Breast epithelium (tissue), 3 donors: Measurements from ENCODE around the gene NXN.

Source experiments
- CTCF ChIP-seq, 3 donors: fragments of 450-650 bp; IDR thresholded peaks; one replicate each; pipeline ENCODE4 v1.5.1; 2016 to 2017; ENCODE audit warnings: antibody characterized with exemption in 3 of 3, mild to moderate bottlenecking in 3 of 3, moderate library complexity in 3 of 3
- POLR2A ChIP-seq: fragments of 450-650 bp; IDR thresholded peaks from one replicate; pipeline ENCODE4 v1.6.1; 2016; ENCODE audit warnings: antibody characterized with exemption, mild to moderate bottlenecking, moderate library complexity
- POLR2AphosphoS5 ChIP-seq, 3 donors: sonication (generic); formaldehyde crosslinking; IDR thresholded peaks; one replicate each; pipeline ENCODE4 v1.6.1; 2017; ENCODE audit warnings: antibody characterized with exemption in 3 of 3

- TF ChIP-seq CTCF (IDR thresholded peaks at IDR 0.05) (peak; percentile 42 to 78 (median 64)), POLR2AphosphoS5 (IDR thresholded peaks at IDR 0.05) (peak; percentile 17 to 58 (median 32)), POLR2A (no peak)
These were observed 99.8 kb downstream of the NXN start for GRCh38 chr17:879546-880442.
